HG03139 (cell line): ENCODE measurements around the gene PNN.

Experiments used
- ATAC-seq: cut with Tn5 transposase; IDR thresholded peaks from one replicate; pipeline ENCODE4 v1.9.1; 2021; ENCODE audit not compliant: unreplicated experiment

Gene PNN

GRCh38 chr14:39229222-39229543 is 54.1 kb downstream of the PNN start:
- ATAC-seq, result peak; percentile 57

DNA sequence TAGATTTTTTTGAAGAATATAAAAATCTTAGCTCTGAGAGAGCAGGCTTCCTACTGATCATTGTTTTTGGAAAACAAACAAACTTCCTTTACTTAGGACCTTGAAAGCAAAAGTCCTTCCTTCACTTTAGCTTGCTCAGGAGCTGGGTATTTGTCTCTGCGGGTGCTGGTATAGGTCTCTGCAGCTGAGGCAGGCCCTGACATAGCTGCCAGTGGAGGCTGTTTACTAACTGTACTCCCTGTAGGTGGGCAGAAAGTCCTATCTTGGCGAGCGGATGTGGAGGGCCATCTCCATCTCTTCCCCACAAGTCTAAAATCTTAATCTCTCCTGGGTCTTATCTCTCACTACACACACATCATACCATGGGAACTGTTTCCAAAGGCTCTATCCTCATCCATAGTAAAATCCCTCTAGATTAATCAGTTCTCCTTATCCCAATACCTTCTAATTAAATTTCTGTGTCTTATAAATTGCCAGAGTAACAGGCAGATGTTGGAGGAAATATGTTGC is 54.6 kb downstream of the PNN start:
- ATAC-seq, result no peak

DNA sequence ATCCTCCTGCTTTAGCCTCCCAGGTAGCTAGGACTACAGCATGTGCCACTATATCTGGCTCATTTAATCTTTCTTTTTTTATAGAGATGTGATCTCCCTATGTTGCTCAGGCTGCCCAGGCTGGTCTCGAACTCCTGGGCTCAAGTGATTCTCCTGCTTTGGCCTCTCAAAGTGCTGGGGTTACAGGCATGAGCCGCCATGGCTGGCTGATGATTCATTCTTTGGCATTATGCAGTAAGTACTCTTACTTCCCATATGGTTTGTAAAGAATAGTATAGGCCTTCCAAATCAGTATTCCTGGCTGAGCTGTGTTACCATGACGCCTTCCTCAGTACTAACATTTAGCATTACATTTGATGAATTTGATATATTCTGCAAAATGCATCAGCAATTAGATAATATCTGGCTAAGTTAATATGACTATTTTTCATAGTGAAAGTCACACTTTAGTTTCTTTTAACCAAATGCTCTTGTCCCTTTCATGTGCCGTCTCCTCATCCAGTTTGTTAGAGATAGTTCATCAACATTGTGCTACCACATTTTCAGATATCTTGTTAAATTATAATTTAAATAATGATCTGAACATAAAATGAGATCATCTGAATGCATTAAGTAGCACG is 55.5 kb downstream of the PNN start:
- ATAC-seq, result no peak

DNA sequence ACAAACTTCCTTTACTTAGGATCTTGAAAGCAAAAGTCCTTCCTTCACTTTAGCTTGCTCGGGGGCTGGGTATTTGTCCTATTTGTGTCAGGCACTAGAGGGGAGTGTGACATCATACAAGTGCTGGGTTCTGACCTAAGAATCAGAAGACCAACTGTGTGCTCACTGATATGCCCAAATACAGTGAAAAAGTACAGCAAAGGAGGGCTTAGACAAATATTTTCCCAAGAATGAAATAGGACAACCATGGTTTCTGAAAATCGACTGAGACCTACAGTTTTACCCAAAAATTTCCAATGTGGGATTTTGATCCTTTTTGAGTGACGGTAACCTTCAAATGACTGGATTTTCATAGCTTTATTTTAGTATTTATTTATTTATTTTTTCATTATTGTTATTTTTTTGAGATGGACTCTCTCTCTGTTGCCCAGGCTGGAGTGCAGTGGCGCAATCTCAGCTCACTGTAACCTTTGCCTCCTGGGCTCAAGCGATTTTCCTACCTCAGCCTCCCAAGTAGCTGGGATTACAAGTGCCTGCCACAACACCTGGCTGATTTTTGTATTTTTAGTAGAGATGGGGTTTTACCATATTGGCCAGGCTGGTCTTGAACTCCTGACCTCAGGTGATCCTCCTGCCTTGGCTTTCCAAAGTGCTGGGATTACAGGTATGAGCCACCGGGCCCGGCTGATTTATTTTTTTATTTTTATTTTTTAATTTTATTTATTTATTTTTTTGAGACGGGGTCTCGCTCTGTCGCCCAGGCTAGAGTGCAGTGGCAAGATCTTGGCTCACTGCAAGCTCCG is 56.9 kb downstream of the PNN start:
- peak; percentile 51 for ATAC-seq
